ENCODE measurements around the gene MUC5AC.

DNA sequence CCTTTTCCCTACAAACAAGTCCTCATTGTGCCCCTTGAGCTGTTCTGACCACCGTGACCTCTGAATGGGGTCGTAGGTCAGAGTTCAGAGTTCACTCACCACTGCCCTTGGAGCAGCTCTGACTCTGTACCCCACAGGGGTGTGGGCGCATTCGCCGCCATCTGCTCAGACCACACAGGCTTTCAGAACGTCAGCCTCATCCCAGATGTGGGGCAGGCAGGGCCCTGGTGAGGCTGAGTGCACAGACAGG, 50.3 kb downstream of the MUC5AC start:
- TF ChIP-seq EZH2 (IDR thresholded peaks at IDR 0.05) = no peak
- TF ChIP-seq POLR2AphosphoS5 (IDR thresholded peaks at IDR 0.05; ENCODE audit: borderline replicate concordance, low read depth, low read length) = no peak

Data from SK-N-MC (cell line).